KMS-11 (cell line): ENCODE results near the gene MAPK8IP1.

Experiments used
- H2AFZ ChIP-seq: fragments of 200-600 bp; sonication (generic); 2 replicates; pipeline ENCODE4 v1.6.1; 2016; ENCODE audit warnings: antibody characterized with exemption, mixed run types, low read depth
- H3K27ac ChIP-seq: fragments of 200-600 bp; sonication (generic); 2 replicates; pipeline ENCODE4 v1.6.1; 2016; ENCODE audit warnings: mild to moderate bottlenecking, mixed run types
- H3K27me3 ChIP-seq: fragments of 200-600 bp; sonication (generic); 2 replicates; pipeline ENCODE4 v1.6.1; 2017; ENCODE audit warnings: mild to moderate bottlenecking, low read depth, mixed run types, moderate library complexity; ENCODE audit not compliant: insufficient read depth
- H3K36me3 ChIP-seq: fragments of 200-600 bp; sonication (generic); 2 replicates; pipeline ENCODE4 v1.6.1; 2017; ENCODE audit warnings: mild to moderate bottlenecking, mixed run types; ENCODE audit not compliant: insufficient read depth
- H3K4me1 ChIP-seq: fragments of 200-600 bp; sonication (generic); 2 replicates; pipeline ENCODE4 v1.6.1; 2016; ENCODE audit warnings: mild to moderate bottlenecking, low read depth, mixed run types; ENCODE audit not compliant: poor library complexity, severe bottlenecking
- H3K4me2 ChIP-seq: fragments of 200-600 bp; sonication (generic); 2 replicates; pipeline ENCODE4 v1.7.0; 2016; ENCODE audit warnings: mild to moderate bottlenecking, mixed run types
- H3K4me3 ChIP-seq: fragments of 200-600 bp; sonication (generic); IDR thresholded peaks from 2 replicates; pipeline ENCODE4 v1.6.1; 2017; ENCODE audit warnings: low read depth, low read length, mixed read lengths; ENCODE audit not compliant: insufficient read depth
- H3K79me2 ChIP-seq: fragments of 200-600 bp; sonication (generic); 2 replicates; pipeline ENCODE4 v1.6.1; 2016; ENCODE audit warnings: low read depth, mixed run types; ENCODE audit not compliant: insufficient read depth
- H3K9ac ChIP-seq: fragments of 200-600 bp; sonication (generic); 2 replicates; pipeline ENCODE4 v1.6.1; 2016; ENCODE audit warnings: mild to moderate bottlenecking, mixed run types
- H4K20me1 ChIP-seq: fragments of 200-600 bp; sonication (generic); 2 replicates; pipeline ENCODE4 v1.6.1; 2016; ENCODE audit warnings: mild to moderate bottlenecking, mixed run types; ENCODE audit not compliant: insufficient read depth
- TF ChIP-seq, protein P1 (sequence below): fragments of 200-600 bp; sonication (generic); conservative IDR thresholded peaks from 2 replicates; pipeline ENCODE4 v1.6.1; 2017; ENCODE audit warnings: low read depth, mild to moderate bottlenecking, antibody characterized with exemption, low read length, moderate library complexity, mixed read lengths

MAPK8IP1 gene

DNA sequence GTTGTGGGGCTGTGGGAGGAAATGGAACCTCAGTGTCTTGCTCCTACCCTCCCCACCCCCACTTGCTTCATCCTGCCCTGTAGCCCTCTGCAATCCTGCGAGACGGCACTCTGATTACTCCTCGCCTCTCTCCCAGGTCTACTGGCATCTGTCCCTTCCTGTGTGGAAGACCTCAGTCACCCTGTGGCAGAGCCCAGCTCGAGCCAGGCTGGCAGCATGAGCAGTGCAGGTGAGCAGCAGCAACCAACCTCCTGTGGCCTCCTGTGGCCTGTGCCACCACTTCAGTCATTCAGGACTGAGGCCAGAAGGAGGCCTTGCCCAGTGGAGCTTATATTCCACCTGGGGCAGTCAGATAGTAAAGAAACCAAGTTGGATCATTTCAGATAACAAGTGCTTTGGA is 14.7 kb upstream of the MAPK8IP1 start:
- H3K4me3 ChIP-seq: no peak overlapping the region
- no peaks in the 10 kb centered on the region for H3K36me3 ChIP-seq
- no peaks in the 10 kb centered on the region for H3K4me1 ChIP-seq
- H3K27ac ChIP-seq: no peak overlapping the region
- TF ChIP-seq, protein P1, sequence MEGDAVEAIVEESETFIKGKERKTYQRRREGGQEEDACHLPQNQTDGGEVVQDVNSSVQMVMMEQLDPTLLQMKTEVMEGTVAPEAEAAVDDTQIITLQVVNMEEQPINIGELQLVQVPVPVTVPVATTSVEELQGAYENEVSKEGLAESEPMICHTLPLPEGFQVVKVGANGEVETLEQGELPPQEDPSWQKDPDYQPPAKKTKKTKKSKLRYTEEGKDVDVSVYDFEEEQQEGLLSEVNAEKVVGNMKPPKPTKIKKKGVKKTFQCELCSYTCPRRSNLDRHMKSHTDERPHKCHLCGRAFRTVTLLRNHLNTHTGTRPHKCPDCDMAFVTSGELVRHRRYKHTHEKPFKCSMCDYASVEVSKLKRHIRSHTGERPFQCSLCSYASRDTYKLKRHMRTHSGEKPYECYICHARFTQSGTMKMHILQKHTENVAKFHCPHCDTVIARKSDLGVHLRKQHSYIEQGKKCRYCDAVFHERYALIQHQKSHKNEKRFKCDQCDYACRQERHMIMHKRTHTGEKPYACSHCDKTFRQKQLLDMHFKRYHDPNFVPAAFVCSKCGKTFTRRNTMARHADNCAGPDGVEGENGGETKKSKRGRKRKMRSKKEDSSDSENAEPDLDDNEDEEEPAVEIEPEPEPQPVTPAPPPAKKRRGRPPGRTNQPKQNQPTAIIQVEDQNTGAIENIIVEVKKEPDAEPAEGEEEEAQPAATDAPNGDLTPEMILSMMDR: no peak
- H3K9ac ChIP-seq: no peak overlapping the region
- no peaks in the 10 kb centered on the region for H3K79me2 ChIP-seq
- H4K20me1 ChIP-seq: no peaks in the 10 kb centered on the region
- no peaks in the 10 kb centered on the region for H3K27me3 ChIP-seq
- H2AFZ ChIP-seq: no peak overlapping the region
- H3K4me2 ChIP-seq: no peak overlapping the region

DNA sequence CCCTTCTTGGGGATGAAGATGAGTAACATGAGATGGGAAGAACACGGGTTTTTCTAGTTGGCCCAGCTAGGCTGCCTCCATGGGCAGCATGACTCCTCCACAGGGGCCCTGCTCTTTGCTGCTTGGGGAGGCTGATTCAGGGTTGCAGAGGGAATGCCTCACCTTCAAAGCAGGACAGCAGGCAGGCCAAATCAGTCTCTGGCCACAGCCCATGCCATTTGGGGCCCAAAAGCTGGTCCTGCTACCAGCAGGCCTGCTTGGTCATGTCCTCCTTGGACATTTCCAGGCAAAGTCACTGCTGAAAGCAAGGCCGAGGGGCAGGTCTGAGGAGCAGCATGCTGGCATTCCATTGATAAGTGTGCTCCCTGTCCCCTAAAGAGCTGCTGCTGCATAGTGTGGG is 13.8 kb upstream of the MAPK8IP1 start:
- no peak overlapping the region for H3K27ac ChIP-seq
- no peaks in the 10 kb centered on the region for H4K20me1 ChIP-seq
- no peak overlapping the region for H3K4me2 ChIP-seq
- H3K79me2 ChIP-seq: no peaks in the 10 kb centered on the region
- H3K9ac ChIP-seq: no peak overlapping the region
- no peaks in the 10 kb centered on the region for H3K27me3 ChIP-seq
- no peak overlapping the region for H2AFZ ChIP-seq
- no peaks in the 10 kb centered on the region for H3K36me3 ChIP-seq
- H3K4me1 ChIP-seq: no peaks in the 10 kb centered on the region
- TF ChIP-seq, protein P1: no peak
- no peak overlapping the region for H3K4me3 ChIP-seq

DNA sequence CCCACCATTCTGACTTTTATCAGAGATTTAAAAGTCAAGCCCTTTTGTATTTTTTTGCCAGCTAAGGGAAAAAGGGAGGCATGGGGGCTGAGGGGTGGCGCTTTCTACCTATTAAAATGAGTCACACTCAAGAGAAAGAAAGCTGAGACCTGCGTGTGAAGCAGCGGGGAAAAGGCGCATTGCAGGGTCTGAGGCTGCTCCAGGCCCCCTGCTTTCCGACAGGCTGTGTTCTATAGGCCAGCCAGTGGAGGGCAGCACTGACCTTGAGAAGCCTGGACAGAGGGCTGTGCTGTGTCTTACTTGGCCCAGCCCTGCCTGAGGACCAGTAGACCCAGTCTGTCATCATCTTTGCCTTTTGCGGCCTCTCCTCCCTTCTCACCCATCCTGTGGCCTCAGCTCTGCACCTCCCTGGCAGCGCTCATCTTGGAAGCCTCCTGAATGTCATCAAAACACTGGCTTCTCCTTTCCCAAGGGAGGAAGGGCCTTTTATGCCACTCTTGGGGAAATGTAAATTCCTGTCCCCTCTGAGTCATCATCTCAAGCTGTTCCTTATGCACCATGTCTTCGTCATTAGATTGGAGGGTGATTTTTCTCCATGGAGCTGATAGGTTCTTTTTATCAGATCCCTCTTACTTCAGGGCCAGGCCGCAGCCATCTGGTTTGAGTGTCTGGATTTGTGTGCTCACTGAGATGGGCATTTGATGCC is 12.6 kb upstream of the MAPK8IP1 start:
- Histone ChIP-seq H3K4me2 (no peak overlapping the region), H3K4me1 (no peaks in the 10 kb centered on the region), H3K27me3 (no peaks in the 10 kb centered on the region), H3K79me2 (no peaks in the 10 kb centered on the region), H4K20me1 (no peaks in the 10 kb centered on the region), H3K9ac (no peak overlapping the region), H3K27ac (no peak overlapping the region), H2AFZ (no peak overlapping the region), H3K36me3 (no peaks in the 10 kb centered on the region), H3K4me3 (no peak overlapping the region)
- TF ChIP-seq, protein P1: peak; percentile 81

DNA sequence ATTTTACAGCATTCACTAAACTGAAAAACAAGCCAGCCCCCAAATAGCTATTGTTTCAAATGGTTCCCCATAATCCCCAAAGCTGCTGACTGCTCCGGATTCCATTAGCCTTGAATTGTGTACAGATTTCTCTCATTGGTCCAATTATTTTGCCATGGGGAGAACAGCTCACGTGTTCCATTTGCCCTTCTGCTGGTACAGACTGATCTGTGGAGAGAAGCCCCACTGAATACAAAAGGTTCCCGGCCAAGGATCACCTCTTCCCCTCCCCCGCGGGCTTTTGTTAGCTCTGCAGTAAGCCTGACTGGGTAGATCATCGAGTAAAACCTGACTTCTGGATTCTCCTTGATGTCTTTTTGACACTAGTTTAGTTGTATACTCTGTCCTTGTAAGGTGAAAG is 9.1 kb upstream of the MAPK8IP1 start:
- no peaks in the 10 kb centered on the region for H3K4me1 ChIP-seq
- no peaks in the 10 kb centered on the region for H3K36me3 ChIP-seq
- H4K20me1 ChIP-seq: no peaks in the 10 kb centered on the region
- H2AFZ ChIP-seq: no peak overlapping the region
- no peaks in the 10 kb centered on the region for H3K79me2 ChIP-seq
- no peak overlapping the region for H3K4me2 ChIP-seq
- no peak overlapping the region for H3K9ac ChIP-seq
- no peak overlapping the region for H3K4me3 ChIP-seq
- H3K27me3 ChIP-seq: no peaks in the 10 kb centered on the region
- H3K27ac ChIP-seq: no peak overlapping the region
- TF ChIP-seq, protein P1: no peak
